ENCODE measurements around the gene OCSTAMP.

The OCSTAMP gene

GRCh38 chr20:46523696-46524328 is 26.6 kb downstream of the OCSTAMP start:
- TF ChIP-seq SIN3A (IDR thresholded peaks at IDR 0.05; ENCODE audit: borderline replicate concordance, insufficient read depth, low read length): no peak
- TF ChIP-seq REST (IDR thresholded peaks at IDR 0.05; ENCODE audit: insufficient read depth in 1 of 2, low read depth in 2 of 2, low read length in 2 of 2): peak; percentile 73 to 93

- TF ChIP-seq SIN3A (IDR thresholded peaks at IDR 0.05; ENCODE audit: borderline replicate concordance, insufficient read depth, low read length) (no peak), REST (IDR thresholded peaks at IDR 0.05; ENCODE audit: insufficient read depth in 1 of 2, low read depth in 2 of 2, low read length in 2 of 2) (no peak), TAF1 (IDR thresholded peaks at IDR 0.05; ENCODE audit: borderline replicate concordance, insufficient read depth, low read length) (no peak), FOXP2 (optimal IDR thresholded peaks at IDR 0.05; ENCODE audit: borderline replicate concordance, extremely low read depth, extremely low read length, insufficient read depth) (no peak), POLR2AphosphoS5 (IDR thresholded peaks at IDR 0.05; ENCODE audit: low read depth, low read length) (no peak)
Measured at GRCh38 chr20:46523108-46523507, 27.3 kb downstream of the OCSTAMP start.

GRCh38 chr20:46520976-46521579 is 29.4 kb downstream of the OCSTAMP start:
- TF ChIP-seq SIN3A (IDR thresholded peaks at IDR 0.05; ENCODE audit: borderline replicate concordance, insufficient read depth, low read length) (no peak), REST (IDR thresholded peaks at IDR 0.05; ENCODE audit: insufficient read depth in 1 of 2, low read depth in 2 of 2, low read length in 2 of 2) (no peak), POLR2AphosphoS5 (IDR thresholded peaks at IDR 0.05; ENCODE audit: low read depth, low read length) (no peak), TAF1 (IDR thresholded peaks at IDR 0.05; ENCODE audit: borderline replicate concordance, insufficient read depth, low read length) (no peak), FOXP2 (optimal IDR thresholded peaks at IDR 0.05; ENCODE audit: borderline replicate concordance, extremely low read depth, extremely low read length, insufficient read depth) (no peak)

GRCh38 chr20:46520540-46520939 is 29.9 kb downstream of the OCSTAMP start:
- TF ChIP-seq POLR2AphosphoS5 (IDR thresholded peaks at IDR 0.05; ENCODE audit: low read depth, low read length): no peak
- no peak for TF ChIP-seq SIN3A (IDR thresholded peaks at IDR 0.05; ENCODE audit: borderline replicate concordance, insufficient read depth, low read length)
- TF ChIP-seq TAF1 (IDR thresholded peaks at IDR 0.05; ENCODE audit: borderline replicate concordance, insufficient read depth, low read length): no peak
- TF ChIP-seq FOXP2 (optimal IDR thresholded peaks at IDR 0.05; ENCODE audit: borderline replicate concordance, extremely low read depth, extremely low read length, insufficient read depth): no peak
- no peak for TF ChIP-seq REST (IDR thresholded peaks at IDR 0.05; ENCODE audit: insufficient read depth in 1 of 2, low read depth in 2 of 2, low read length in 2 of 2)

All from PFSK-1 (cell line).